HUES64 (cell line): ENCODE results near the gene SLC16A14.

Experiments used
- H3K27ac ChIP-seq: 2 replicates; pipeline ENCODE4 v1.7.0; 2013; ENCODE audit warnings: low read depth, low read length, inconsistent platforms
- H3K27me3 ChIP-seq: 2 replicates; pipeline ENCODE4 v1.6.1; 2013; ENCODE audit warnings: mild to moderate bottlenecking, low read length; ENCODE audit not compliant: insufficient read depth
- H3K36me3 ChIP-seq: 2 replicates; pipeline ENCODE4 v1.6.1; 2013; ENCODE audit warnings: mild to moderate bottlenecking, low read length; ENCODE audit not compliant: insufficient read depth
- H3K4me1 ChIP-seq: 2 replicates; pipeline ENCODE4 v1.6.1; 2013; ENCODE audit warnings: mild to moderate bottlenecking, low read length, moderate library complexity; ENCODE audit not compliant: insufficient read depth
- H3K4me3 ChIP-seq: 2 replicates; pipeline ENCODE4 v1.5.1; 2013; ENCODE audit warnings: mild to moderate bottlenecking, low read length, moderate library complexity
- H3K9ac ChIP-seq: 2 replicates; pipeline ENCODE4 v1.6.1; 2013; ENCODE audit warnings: mild to moderate bottlenecking, low read depth, low read length
- H3K9me3 ChIP-seq: 2 replicates; pipeline ENCODE4 v1.6.1; 2013; ENCODE audit warnings: low read depth, low read length; ENCODE audit not compliant: insufficient read depth
- WGBS: fragments of 150-250, 120-280 bp; methylation state at CpG from one replicate; pipeline ENCODE4 v1.1.7; 2013; ENCODE audit warnings: missing lambda C conversion rate; 5-methylcytosine and 5-hydroxymethylcytosine counted together

The SLC16A14 gene

DNA sequence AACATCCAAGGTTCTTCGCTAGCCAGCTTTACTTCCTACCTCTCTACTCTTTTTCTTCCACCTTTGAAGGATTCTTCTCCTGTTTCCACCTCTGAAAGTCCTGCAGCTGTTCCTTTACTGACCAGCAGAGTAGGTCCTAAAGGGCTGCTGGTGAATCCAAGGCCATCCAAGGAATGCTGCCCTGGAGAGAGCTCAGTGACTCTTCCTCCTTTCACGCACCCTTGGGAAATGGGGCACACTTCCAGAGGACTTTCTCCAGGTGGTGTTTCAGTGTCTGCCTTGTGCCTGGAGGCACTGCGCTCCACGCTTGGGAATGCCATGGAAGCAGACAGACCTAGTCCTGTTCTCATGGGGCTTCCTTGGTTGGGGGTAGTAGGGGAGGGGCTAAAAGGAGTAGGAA, 45.4 kb downstream of the SLC16A14 start:
- Histone ChIP-seq H3K4me3 (no peak overlapping the region), H3K36me3 (no peaks in the 10 kb centered on the region), H3K9me3 (no peaks in the 10 kb centered on the region), H3K27me3 (no peaks in the 10 kb centered on the region), H3K4me1 (no peaks in the 10 kb centered on the region), H3K27ac (no peak overlapping the region), H3K9ac (no peak overlapping the region)
- WGBS, result 93% methylated on average over 4 of the region's 4 CpGs

DNA sequence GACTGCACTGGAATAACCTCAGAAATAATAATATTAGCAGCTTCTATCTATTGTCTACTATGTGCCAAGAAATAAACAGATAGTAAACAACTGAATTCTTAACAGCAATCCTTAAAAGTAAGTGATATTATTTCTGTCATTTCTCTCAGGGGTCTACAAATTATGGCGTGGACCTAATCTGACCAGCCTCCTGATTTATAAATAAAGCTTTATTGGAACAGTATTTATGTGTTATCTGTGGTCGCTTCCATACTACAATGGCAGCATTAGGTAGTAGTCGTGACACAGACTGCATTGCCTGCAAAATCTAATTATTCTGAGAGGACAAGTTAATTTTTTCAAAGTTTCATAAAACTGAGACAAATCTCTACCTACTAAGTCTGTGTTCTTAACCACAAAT, 49.0 kb downstream of the SLC16A14 start:
- no peaks in the 10 kb centered on the region for H3K4me1 ChIP-seq
- WGBS, result 96% methylated on average over 3 of the region's 3 CpGs
- H3K9me3 ChIP-seq, result 0 out of 2 replicates have a peak, but pooled peaks cover 8% of the 10 kb centered on the region
- H3K36me3 ChIP-seq, result no peaks in the 10 kb centered on the region
- no peaks in the 10 kb centered on the region for H3K27me3 ChIP-seq
- H3K4me3 ChIP-seq, result no peak overlapping the region
- H3K9ac ChIP-seq, result no peak overlapping the region
- H3K27ac ChIP-seq, result no peak overlapping the region

DNA sequence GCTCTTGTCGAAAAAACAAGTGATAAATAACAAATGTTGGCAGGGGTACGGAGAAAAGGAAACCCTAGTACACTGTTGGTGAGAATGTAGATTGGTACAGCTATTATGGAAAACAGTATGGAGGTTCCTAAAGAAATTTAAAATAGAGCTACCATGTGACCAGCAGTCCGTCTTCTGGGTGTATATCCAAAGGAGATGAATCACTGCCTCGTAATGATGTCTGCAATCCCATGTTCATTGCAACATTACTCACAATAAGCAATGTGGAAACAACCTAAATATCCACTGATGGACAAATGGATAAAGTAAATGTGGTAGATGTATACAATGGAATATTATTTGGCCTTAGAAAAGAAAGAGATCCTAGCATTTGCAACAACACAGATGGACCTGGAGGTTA, 50.6 kb downstream of the SLC16A14 start:
- Histone ChIP-seq H3K9ac (no peak overlapping the region), H3K36me3 (no peaks in the 10 kb centered on the region), H3K4me1 (no peaks in the 10 kb centered on the region), H3K27me3 (no peaks in the 10 kb centered on the region), H3K27ac (no peak overlapping the region), H3K4me3 (no peak overlapping the region), H3K9me3 (0 out of 2 replicates have a peak, but pooled peaks cover 8% of the 10 kb centered on the region)
- 92% methylated on average over 4 of the region's 4 CpGs for WGBS

GRCh38 chr2:230016844-230017243, 51.9 kb downstream of the SLC16A14 start:
- H3K4me3 ChIP-seq, result no peak overlapping the region
- no peaks in the 10 kb centered on the region for H3K4me1 ChIP-seq
- H3K9me3 ChIP-seq, result 0 out of 2 replicates have a peak, but pooled peaks cover 8% of the 10 kb centered on the region
- no peak overlapping the region for H3K9ac ChIP-seq
- no peaks in the 10 kb centered on the region for H3K27me3 ChIP-seq
- no peak overlapping the region for H3K27ac ChIP-seq
- no peaks in the 10 kb centered on the region for H3K36me3 ChIP-seq

DNA sequence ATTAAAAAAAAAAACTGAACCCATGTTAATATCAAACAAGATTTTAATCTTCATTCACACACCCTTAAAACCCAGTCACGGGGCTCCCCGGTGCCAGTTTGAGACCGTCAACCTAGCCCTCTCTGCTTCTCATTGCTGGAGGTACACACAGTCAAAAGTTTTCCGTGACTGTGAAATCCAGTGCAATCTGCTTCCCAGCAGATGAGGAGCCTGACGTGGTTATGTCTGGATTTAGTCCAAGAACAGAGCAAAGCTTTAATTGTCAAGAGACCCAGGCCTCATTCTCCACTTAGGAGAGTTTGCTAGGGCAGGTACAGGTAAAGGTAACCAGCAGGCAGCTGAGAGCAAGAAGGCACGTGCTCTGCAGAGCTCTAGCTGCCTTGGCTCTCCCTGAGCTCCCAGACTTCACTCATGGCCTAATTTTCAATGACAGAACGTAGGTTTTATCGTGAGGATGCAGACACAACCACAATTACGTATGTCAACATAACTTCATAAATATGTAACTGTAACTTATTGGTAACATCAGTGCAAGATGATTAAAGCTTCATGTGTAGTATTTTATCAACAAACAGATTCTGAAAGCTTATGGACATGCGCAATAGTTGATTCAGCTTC, 56.3 kb downstream of the SLC16A14 start:
- H3K9me3 ChIP-seq, result 0 out of 2 replicates have a peak, but pooled peaks cover 8% of the 10 kb centered on the region
- H3K27me3 ChIP-seq, result no peaks in the 10 kb centered on the region
- H3K9ac ChIP-seq, result no peak overlapping the region
- no peak overlapping the region for H3K27ac ChIP-seq
- H3K4me3 ChIP-seq, result no peak overlapping the region
- H3K4me1 ChIP-seq, result no peaks in the 10 kb centered on the region
- 95% methylated on average over 8 of the region's 10 CpGs for WGBS
- no peaks in the 10 kb centered on the region for H3K36me3 ChIP-seq

GRCh38 chr2:230011617-230012016, 57.1 kb downstream of the SLC16A14 start:
- Histone ChIP-seq H3K27me3 (no peaks in the 10 kb centered on the region), H3K9me3 (0 out of 2 replicates have a peak, but pooled peaks cover 8% of the 10 kb centered on the region), H3K4me1 (no peaks in the 10 kb centered on the region), H3K4me3 (no peak overlapping the region), H3K27ac (no peak overlapping the region), H3K9ac (no peak overlapping the region), H3K36me3 (no peaks in the 10 kb centered on the region)
- WGBS, result 100% methylated on average over 1 of the region's 1 CpG

GRCh38 chr2:230010501-230010900, 58.2 kb downstream of the SLC16A14 start:
- no peak overlapping the region for H3K9ac ChIP-seq
- 0 out of 2 replicates have a peak, but pooled peaks cover 4% of the 10 kb centered on the region for H3K9me3 ChIP-seq
- H3K27ac ChIP-seq, result no peak overlapping the region
- H3K4me3 ChIP-seq, result no peak overlapping the region
- H3K36me3 ChIP-seq, result no peaks in the 10 kb centered on the region
- 95% methylated on average over 6 of the region's 6 CpGs for WGBS
- no peaks in the 10 kb centered on the region for H3K4me1 ChIP-seq
- H3K27me3 ChIP-seq, result no peaks in the 10 kb centered on the region

- Histone ChIP-seq H3K4me1 (no peaks in the 10 kb centered on the region), H3K36me3 (no peaks in the 10 kb centered on the region), H3K9ac (no peak overlapping the region), H3K4me3 (no peak overlapping the region), H3K27me3 (no peaks in the 10 kb centered on the region), H3K9me3 (no peaks in the 10 kb centered on the region), H3K27ac (no peak overlapping the region)
- no CpG with 5 or more reads among the region's 1 CpG for WGBS
Measured at GRCh38 chr2:230008708-230009066, 60.0 kb downstream of the SLC16A14 start.

DNA sequence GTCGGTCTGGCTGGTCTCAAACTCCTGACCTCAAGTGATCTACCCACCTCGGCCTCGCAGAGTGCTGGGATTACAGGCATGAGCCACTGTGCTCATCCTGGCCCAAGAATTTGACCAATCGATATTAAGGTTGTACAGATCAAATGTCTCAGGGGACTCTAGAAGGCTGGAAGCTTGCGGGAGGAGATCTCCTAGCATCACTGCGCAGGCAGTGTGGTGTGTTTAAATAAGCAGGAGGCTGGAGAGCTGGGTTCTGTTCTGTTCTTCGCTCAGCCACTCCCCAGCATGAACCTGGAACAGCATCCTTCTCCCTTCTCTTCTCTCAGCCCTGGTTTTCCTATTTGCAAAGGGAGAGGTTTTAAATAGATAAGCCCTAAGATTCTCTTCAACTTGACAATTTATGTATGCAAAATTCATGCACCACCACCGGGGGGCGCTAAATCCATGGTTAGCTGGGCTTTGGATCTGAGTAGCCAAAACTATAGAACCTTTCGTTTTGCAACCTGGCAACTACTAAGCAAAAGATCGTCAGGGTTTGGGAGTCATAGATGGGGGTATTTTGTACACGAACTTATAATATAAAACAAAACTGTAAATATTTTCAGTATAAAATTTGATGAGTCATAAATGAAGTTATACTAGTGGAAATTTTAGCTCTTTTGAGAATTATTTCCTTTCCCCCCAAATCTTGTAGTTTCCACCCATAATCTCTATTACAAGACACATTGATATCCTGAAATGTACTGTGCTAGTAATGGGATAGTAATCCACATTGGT, 60.6 kb downstream of the SLC16A14 start:
- H3K27ac ChIP-seq, result no peak overlapping the region
- no peaks in the 10 kb centered on the region for H3K9me3 ChIP-seq
- H3K4me1 ChIP-seq, result no peaks in the 10 kb centered on the region
- H3K27me3 ChIP-seq, result no peaks in the 10 kb centered on the region
- H3K36me3 ChIP-seq, result no peaks in the 10 kb centered on the region
- H3K4me3 ChIP-seq, result no peak overlapping the region
- H3K9ac ChIP-seq, result no peak overlapping the region
- WGBS, result 70% methylated on average over 9 of the region's 12 CpGs

GRCh38 chr2:230000118-230000841, 68.4 kb downstream of the SLC16A14 start:
- Histone ChIP-seq H3K9ac (no peak overlapping the region), H3K9me3 (no peaks in the 10 kb centered on the region), H3K27ac (no peak overlapping the region), H3K36me3 (no peaks in the 10 kb centered on the region), H3K27me3 (no peaks in the 10 kb centered on the region), H3K4me3 (no peak overlapping the region), H3K4me1 (no peaks in the 10 kb centered on the region)
- WGBS, result 91% methylated on average over 5 of the region's 6 CpGs

DNA sequence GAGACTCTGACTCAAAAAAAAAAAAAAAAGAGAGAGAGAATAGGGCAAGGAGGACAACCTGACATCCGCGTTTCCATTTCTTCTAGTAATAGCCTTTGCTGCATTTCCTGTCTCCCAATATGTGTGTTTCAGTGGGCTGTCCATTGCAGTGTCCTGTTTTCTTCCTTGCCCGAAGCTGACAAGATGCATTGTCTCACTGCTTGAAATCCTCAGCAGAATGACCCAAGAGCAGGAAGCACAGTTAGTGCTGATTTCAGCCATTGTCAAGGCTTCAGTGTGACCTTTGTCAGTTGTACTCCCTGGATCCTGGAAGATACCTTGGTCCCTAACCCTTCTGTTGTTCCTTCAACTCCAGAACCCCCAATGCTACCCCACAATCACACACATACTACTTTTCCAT, 71.2 kb downstream of the SLC16A14 start:
- Histone ChIP-seq H3K36me3 (no peaks in the 10 kb centered on the region), H3K4me3 (no peak overlapping the region), H3K27me3 (no peaks in the 10 kb centered on the region), H3K9me3 (no peaks in the 10 kb centered on the region), H3K9ac (no peak overlapping the region), H3K4me1 (no peaks in the 10 kb centered on the region), H3K27ac (no peak overlapping the region)
- 96% methylated on average over 3 of the region's 3 CpGs for WGBS
